Astrocyte (in vitro differentiated cells and primary cell): ENCODE data around the gene CLN3. TPM values are rescaled to one million over a fixed set of nuclear protein-coding genes. Genes with fewer than 3 reads are reported as not detected.
A peak's percentile ranks its signal among the peaks of the same experiment; 100 is the strongest.
"Not testable (repeated sequence)": the region's sequence is repeated elsewhere in the genome, so short reads cannot be mapped to it uniquely, and the experiment has no call there.

ENCODE experiments used
- DNase-seq: peaks from one replicate; pipeline ENCODE4 v3.0.0-alpha.2; 2010; ENCODE audit warnings: low read depth
- FAIRE-seq: peaks from 2 replicates; lab custom pipeline; 2011; peaks lifted over from hg19 to GRCh38; lab: Jason Lieb, UNC
- H2AFZ ChIP-seq: 2 replicates; pipeline ENCODE4 v1.6.0; 2012; ENCODE audit warnings: low read depth, low read length, inconsistent platforms
- H3K27ac ChIP-seq: 2 replicates; pipeline ENCODE4 v1.5.1; 2011; ENCODE audit warnings: low read depth, low read length, inconsistent platforms
- H3K27me3 ChIP-seq: 2 replicates; pipeline ENCODE4 v1.6.0; 2011; ENCODE audit warnings: low read length, inconsistent platforms; ENCODE audit not compliant: insufficient read depth
- H3K36me3 ChIP-seq: 2 replicates; pipeline ENCODE4 v1.5.1; 2011; ENCODE audit warnings: low read length, inconsistent platforms; ENCODE audit not compliant: insufficient read depth
- H3K4me1 ChIP-seq: 2 replicates; pipeline ENCODE4 v1.5.1; 2011; ENCODE audit warnings: low read length, inconsistent platforms; ENCODE audit not compliant: insufficient read depth
- H3K4me2 ChIP-seq: 2 replicates; pipeline ENCODE4 v1.6.0; 2012; ENCODE audit warnings: low read length, inconsistent platforms
- H3K4me3 ChIP-seq: 2 replicates; pipeline ENCODE4 v1.5.1; 2011; ENCODE audit warnings: low read depth, mild to moderate bottlenecking, low read length, inconsistent platforms; ENCODE audit not compliant: insufficient read depth
- H3K79me2 ChIP-seq: 2 replicates; pipeline ENCODE4 v1.6.0; 2012; ENCODE audit warnings: mild to moderate bottlenecking, low read length, inconsistent platforms; ENCODE audit not compliant: insufficient read depth
- H3K9ac ChIP-seq: 2 replicates; pipeline ENCODE4 v1.6.0; 2012; ENCODE audit warnings: mild to moderate bottlenecking, low read length, inconsistent platforms
- H3K9me3 ChIP-seq: 2 replicates; pipeline ENCODE4 v1.5.1; 2012; ENCODE audit warnings: low read depth, mild to moderate bottlenecking, low read length, inconsistent platforms; ENCODE audit not compliant: insufficient read depth
- H4K20me1 ChIP-seq: 2 replicates; pipeline ENCODE4 v1.6.0; 2012; ENCODE audit warnings: low read length, inconsistent platforms; ENCODE audit not compliant: insufficient read depth
- H3K27ac Mint-ChIP-seq: one replicate; pipeline ENCODE4 v1.8.0; 2021; ENCODE audit warnings: mild to moderate bottlenecking, mixed read lengths; ENCODE audit not compliant: unreplicated experiment
- H3K27me3 Mint-ChIP-seq: one replicate; pipeline ENCODE4 v1.8.0; 2021; ENCODE audit warnings: low read depth, mixed read lengths; ENCODE audit not compliant: unreplicated experiment
- H3K36me3 Mint-ChIP-seq: one replicate; pipeline ENCODE4 v1.8.0; 2021; ENCODE audit warnings: low read depth, mixed read lengths; ENCODE audit not compliant: unreplicated experiment
- H3K4me1 Mint-ChIP-seq: one replicate; pipeline ENCODE4 v1.8.0; 2021; ENCODE audit warnings: low read depth, mixed read lengths; ENCODE audit not compliant: unreplicated experiment
- H3K4me3 Mint-ChIP-seq: one replicate; pipeline ENCODE4 v1.8.0; 2021; ENCODE audit warnings: mild to moderate bottlenecking, moderate library complexity, mixed read lengths; ENCODE audit not compliant: unreplicated experiment
- H3K9me3 Mint-ChIP-seq: one replicate; pipeline ENCODE4 v1.8.0; 2021; ENCODE audit warnings: mild to moderate bottlenecking, mixed read lengths; ENCODE audit not compliant: unreplicated experiment
- CTCF ChIP-seq: IDR thresholded peaks from 2 replicates; pipeline ENCODE4 v1.5.1; 2011; ENCODE audit warnings: low read depth, mild to moderate bottlenecking, inconsistent platforms, low read length, moderate library complexity; ENCODE audit not compliant: insufficient read depth
- EZH2 ChIP-seq: IDR thresholded peaks from 2 replicates; pipeline ENCODE4 v1.6.1; 2012; ENCODE audit warnings: mild to moderate bottlenecking, low read length, inconsistent platforms; ENCODE audit not compliant: insufficient read depth
- total RNA-seq: library from RNA; stranded (reverse); gene quantifications from 2 replicates; pipeline ENCODE4 v1.2.1, GENCODE V29; 2021

CLN3 gene
- total RNA-seq, 1 donor from 2014 or later: 26.0 TPM

GRCh38 chr16:28491230-28491969 lies 474 bp downstream of the CLN3 start:
- H3K27ac Mint-ChIP-seq: peak overlapping the region; percentile 99
- H3K36me3 ChIP-seq: no peaks in the 10 kb centered on the region
- H3K27me3 ChIP-seq: no peaks in the 10 kb centered on the region
- H3K4me3 ChIP-seq: peak overlapping the region; percentile 98
- peak overlapping the region; percentile 93 for H3K4me3 Mint-ChIP-seq
- no peak for TF ChIP-seq CTCF
- no peak for TF ChIP-seq EZH2
- peak overlapping the region; percentile 99 for H3K27ac ChIP-seq
- peaks cover 18% of the 10 kb centered on the region for H3K27me3 Mint-ChIP-seq
- H3K4me2 ChIP-seq: peak overlapping the region; percentile 94
- H4K20me1 ChIP-seq: no peaks in the 10 kb centered on the region
- H3K36me3 Mint-ChIP-seq: no peaks in the 10 kb centered on the region
- peaks cover 7% of the 10 kb centered on the region for H3K79me2 ChIP-seq
- no peaks in the 10 kb centered on the region for H3K4me1 ChIP-seq
- FAIRE-seq (no peak), DNase-seq (peak; percentile 3)
- peak overlapping the region; percentile 99 for H3K9ac ChIP-seq
- no peaks in the 10 kb centered on the region for H3K9me3 Mint-ChIP-seq
- H2AFZ ChIP-seq: peak overlapping the region; percentile 100
- no peaks in the 10 kb centered on the region for H3K4me1 Mint-ChIP-seq
- H3K9me3 ChIP-seq: no peaks in the 10 kb centered on the region

DNA sequence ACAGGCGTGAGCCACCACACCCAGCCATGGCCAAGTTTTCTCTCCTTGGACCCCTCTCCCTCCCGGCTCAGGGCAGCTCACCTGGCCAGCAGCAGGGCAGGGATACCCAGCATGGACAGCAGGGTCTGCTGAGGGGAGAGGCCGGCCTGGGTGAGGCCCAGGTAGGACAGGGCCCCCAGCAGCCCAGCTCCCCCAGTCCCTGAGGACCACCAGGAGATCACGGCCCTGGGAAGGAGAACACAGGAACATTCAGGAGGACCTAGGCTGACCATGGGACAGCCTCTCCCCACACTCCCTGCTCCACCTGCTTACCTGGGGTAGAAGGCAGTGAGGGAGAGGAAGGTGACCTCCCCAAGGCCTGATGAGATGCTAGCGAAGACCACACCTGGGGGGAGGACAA lies 5.6 kb downstream of the CLN3 start:
- peaks cover 2% of the 10 kb centered on the region for H3K36me3 Mint-ChIP-seq
- no peaks in the 10 kb centered on the region for H3K4me1 Mint-ChIP-seq
- Histone ChIP-seq H3K9me3 (no peaks in the 10 kb centered on the region), H2AFZ (no peak overlapping the region), H3K36me3 (no peaks in the 10 kb centered on the region), H3K27ac (no peak overlapping the region), H3K4me3 (no peak overlapping the region), H3K9ac (no peak overlapping the region), H3K4me2 (no peak overlapping the region), H3K4me1 (no peaks in the 10 kb centered on the region), H4K20me1 (no peaks in the 10 kb centered on the region), H3K27me3 (no peaks in the 10 kb centered on the region), H3K79me2 (peaks cover 2% of the 10 kb centered on the region)
- FAIRE-seq (no peak), DNase-seq (no peak)
- no peaks in the 10 kb centered on the region for H3K27me3 Mint-ChIP-seq
- H3K9me3 Mint-ChIP-seq: no peaks in the 10 kb centered on the region
- no peak overlapping the region for H3K27ac Mint-ChIP-seq
- TF ChIP-seq CTCF: no peak
- TF ChIP-seq EZH2: no peak
- no peak overlapping the region for H3K4me3 Mint-ChIP-seq

GRCh38 chr16:28483361-28483760 lies 8.5 kb downstream of the CLN3 start:
- H3K36me3 Mint-ChIP-seq, H3K9me3 Mint-ChIP-seq: not testable (repeated sequence)

More at GRCh38 chr16:28483361-28483760, 8.5 kb downstream of the CLN3 start:
- not testable (repeated sequence) for H3K4me1 ChIP-seq, H3K4me3 Mint-ChIP-seq, H3K36me3 ChIP-seq, H3K4me2 ChIP-seq, H3K4me3 ChIP-seq, H3K9ac ChIP-seq, H3K27ac ChIP-seq, H3K27me3 ChIP-seq, H3K27ac Mint-ChIP-seq, DNase-seq, H3K9me3 ChIP-seq, H2AFZ ChIP-seq, H3K4me1 Mint-ChIP-seq, H4K20me1 ChIP-seq, H3K79me2 ChIP-seq, H3K27me3 Mint-ChIP-seq, FAIRE-seq
